GM12878 (cell line): ENCODE data around the gene BAZ2A. TPM values are rescaled to one million over a fixed set of nuclear protein-coding genes. Genes with fewer than 3 reads are reported as not detected.

Experiments
- ATF7 ChIP-seq: fragments of 450-650 bp; IDR thresholded peaks from 2 replicates; pipeline ENCODE4 v1.6.1; 2016; ENCODE audit warnings: low read depth, mild to moderate bottlenecking
- BCL11A ChIP-seq: IDR thresholded peaks from 2 replicates; pipeline ENCODE4 v1.6.1; 2011; ENCODE audit warnings: low read depth, low read length
- CREM ChIP-seq: IDR thresholded peaks from 2 replicates; pipeline ENCODE4 v1.6.1; 2014; ENCODE audit warnings: antibody characterized with exemption, low read depth
- EED ChIP-seq: sonication (generic); IDR thresholded peaks from 2 replicates; pipeline ENCODE4 v1.6.1; 2016; ENCODE audit warnings: antibody characterized with exemption, low read depth
- EGR1 ChIP-seq, 2 experiments: IDR thresholded peaks; 1 replicate in 1 of 2; 2 replicates in 1 of 2; pipeline ENCODE4 v1.6.1; 2011 to 2012; ENCODE audit warnings: low read depth in 2 of 2, low read length in 2 of 2, borderline replicate concordance in 1 of 2, mild to moderate bottlenecking in 1 of 2, moderate library complexity in 1 of 2
- GABPA ChIP-seq: IDR thresholded peaks from 2 replicates; pipeline ENCODE4 v1.6.1; 2014; ENCODE audit warnings: antibody characterized with exemption, low read depth, mild to moderate bottlenecking, inconsistent platforms
- LARP7 ChIP-seq: fragments of 450-650 bp; IDR thresholded peaks from 2 replicates; pipeline ENCODE4 v1.6.1; 2017; ENCODE audit warnings: mild to moderate bottlenecking
- MEF2A ChIP-seq: IDR thresholded peaks from 2 replicates; pipeline ENCODE4 v1.6.1; 2011; ENCODE audit warnings: low read depth, mild to moderate bottlenecking, low read length, moderate library complexity; ENCODE audit not compliant: insufficient read depth
- NBN ChIP-seq: fragments of 450-650 bp; IDR thresholded peaks from 2 replicates; pipeline ENCODE4 v1.6.1; 2016
- NFXL1 ChIP-seq: fragments of 450-650 bp; IDR thresholded peaks from 2 replicates; pipeline ENCODE4 v1.6.1; 2017; ENCODE audit warnings: antibody characterized with exemption, mild to moderate bottlenecking, borderline replicate concordance
- NFYA ChIP-seq: IDR thresholded peaks from 2 replicates; pipeline ENCODE4 v1.6.1; 2011; ENCODE audit warnings: low read depth, mild to moderate bottlenecking, low read length, improper control_type of control experiment, borderline replicate concordance
- NR2C1 ChIP-seq: fragments of 450-650 bp; IDR thresholded peaks from 2 replicates; pipeline ENCODE4 v1.6.1; 2017; ENCODE audit warnings: antibody characterized with exemption, mild to moderate bottlenecking, moderate library complexity
- PAX5 ChIP-seq: IDR thresholded peaks from 2 replicates; pipeline ENCODE4 v1.6.1; 2011; ENCODE audit warnings: low read depth, low read length, borderline replicate concordance
- PAX8 ChIP-seq: fragments of 450-650 bp; IDR thresholded peaks from 2 replicates; pipeline ENCODE4 v1.6.1; 2017; ENCODE audit warnings: mild to moderate bottlenecking, moderate library complexity
- PKNOX1 ChIP-seq: fragments of 450-650 bp; IDR thresholded peaks from 2 replicates; pipeline ENCODE4 v1.6.1; 2016; ENCODE audit warnings: mild to moderate bottlenecking
- RFX5 ChIP-seq: IDR thresholded peaks from 2 replicates; pipeline ENCODE4 v1.6.1; 2011; ENCODE audit warnings: low read depth, low read length, improper control_type of control experiment
- SMAD1 ChIP-seq: fragments of 450-650 bp; IDR thresholded peaks from 2 replicates; pipeline ENCODE4 v1.6.1; 2018; ENCODE audit warnings: mild to moderate bottlenecking, low read depth; ENCODE audit not compliant: partially characterized antibody
- SP1 ChIP-seq: IDR thresholded peaks from one replicate; pipeline ENCODE4 v1.6.1; 2011; ENCODE audit warnings: low read depth, low read length
- TBL1XR1 ChIP-seq: IDR thresholded peaks from 2 replicates; pipeline ENCODE4 v1.6.1; 2012; ENCODE audit warnings: low read depth, low read length, improper control_type of control experiment
- WRNIP1 ChIP-seq: IDR thresholded peaks from 2 replicates; pipeline ENCODE4 v1.6.1; 2011; ENCODE audit warnings: low read depth, low read length, improper control_type of control experiment, borderline replicate concordance
- ZBED1 ChIP-seq: IDR thresholded peaks from 2 replicates; pipeline ENCODE4 v1.6.1; 2016; ENCODE audit warnings: borderline replicate concordance
- ZBTB33 ChIP-seq: fragments of 450-650 bp; IDR thresholded peaks from 2 replicates; pipeline ENCODE4 v1.6.1; 2017; ENCODE audit warnings: mild to moderate bottlenecking
- ZNF207 ChIP-seq: fragments of 450-650 bp; IDR thresholded peaks from 2 replicates; pipeline ENCODE4 v1.6.1; 2014; ENCODE audit warnings: antibody characterized with exemption, mild to moderate bottlenecking, borderline replicate concordance
- polyA plus RNA-seq, 11 experiments: library from polyadenylated mRNA; depleted of rRNA in 4 of 11; unstranded in 6 of 11; stranded (reverse) in 5 of 11; fragments of >200 nt; fragmentation: Nextera tagmentation in 4 of 11; fragmentation: Illumina TruSeq in 1 of 11; extraction: Ambion mirVana in 4 of 11; extraction: Trizol in 1 of 11; gene quantifications; 1 replicate in 1 of 11; 2 replicates in 10 of 11; pipeline versions ENCODE4 v1.2.1 to v1.2.3, GENCODE V29; 2011 to 2016; ENCODE audit warnings: inconsistent platforms in 2 of 11, missing spikeins in 2 of 11, low read depth in 1 of 11
- total RNA-seq, 4 experiments: library from RNA; depleted of rRNA in 3 of 4; stranded (reverse); fragments of >200 nt in 3 of 4; fragmentation: Illumina TruSeq in 1 of 4; extraction: Trizol in 1 of 4; gene quantifications; 2 replicates each; pipeline versions ENCODE4 v1.2.1 to v1.2.3, GENCODE V29; 2013 to 2021
- TF ChIP-seq, protein P1 (sequence below): IDR thresholded peaks from 2 replicates; pipeline ENCODE4 v1.6.1; 2011; ENCODE audit warnings: mild to moderate bottlenecking, low read depth, low read length, moderate library complexity; ENCODE audit not compliant: insufficient replicate concordance
- TF ChIP-seq, protein P2 (sequence below): fragments of 450-650 bp; IDR thresholded peaks from 2 replicates; pipeline ENCODE4 v1.6.1; 2017; ENCODE audit warnings: low read depth, mild to moderate bottlenecking, moderate library complexity

The BAZ2A gene
- total and polyA plus RNA-seq, 10 of the 15 experiments (the other 5 are each of a cell fraction or from before 2014, with no cell fraction given) = 4.8 to 90.2 (median 29.9) TPM

DNA sequence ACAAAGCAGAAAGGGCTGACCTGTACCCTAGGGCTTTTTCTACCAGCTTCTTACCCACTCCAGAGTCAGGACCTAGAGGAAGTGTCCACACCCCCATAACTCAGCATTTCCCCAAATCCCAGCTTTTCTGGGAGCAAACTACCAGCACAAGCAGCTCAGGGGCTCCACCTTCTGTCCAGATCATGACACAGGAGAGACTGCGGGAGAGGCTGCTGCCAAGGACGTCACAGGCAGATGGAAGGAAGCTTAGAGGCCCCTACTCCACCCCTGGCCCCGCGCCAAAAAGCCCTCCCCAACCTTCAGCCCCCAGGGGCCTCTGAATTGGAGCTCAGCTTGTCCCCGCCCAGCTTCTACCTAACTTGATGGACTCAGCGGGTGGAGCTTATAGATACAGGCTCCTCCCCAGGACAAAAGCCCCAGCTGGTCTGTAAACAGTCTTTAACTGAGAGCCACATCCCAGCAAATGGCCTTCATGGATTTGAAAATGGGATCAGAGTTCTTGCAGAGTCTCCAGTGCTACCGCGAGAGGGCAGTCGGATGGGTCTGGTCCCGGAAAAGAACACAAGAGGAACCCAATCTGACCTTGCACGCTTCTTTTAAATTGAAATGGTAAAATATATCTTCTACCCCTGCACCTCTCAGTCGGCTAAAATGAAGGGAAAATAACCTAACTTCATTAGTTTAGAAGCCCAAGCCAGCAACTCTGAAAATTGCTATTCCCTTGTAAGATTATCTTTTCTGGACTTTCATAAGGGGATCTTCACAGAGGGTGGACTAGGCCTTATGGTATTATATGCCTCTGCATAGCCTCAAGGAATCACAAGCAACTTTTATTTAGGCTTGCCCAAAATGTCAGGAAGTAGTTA is 6.8 kb upstream of the BAZ2A start (continued):
- TF ChIP-seq BCL11A = no peak
- TF ChIP-seq PAX8 = 0 out of 2 replicates have a peak, but pooled peaks have one; percentile 45
- no peak for TF ChIP-seq RFX5
- TF ChIP-seq, protein P1, sequence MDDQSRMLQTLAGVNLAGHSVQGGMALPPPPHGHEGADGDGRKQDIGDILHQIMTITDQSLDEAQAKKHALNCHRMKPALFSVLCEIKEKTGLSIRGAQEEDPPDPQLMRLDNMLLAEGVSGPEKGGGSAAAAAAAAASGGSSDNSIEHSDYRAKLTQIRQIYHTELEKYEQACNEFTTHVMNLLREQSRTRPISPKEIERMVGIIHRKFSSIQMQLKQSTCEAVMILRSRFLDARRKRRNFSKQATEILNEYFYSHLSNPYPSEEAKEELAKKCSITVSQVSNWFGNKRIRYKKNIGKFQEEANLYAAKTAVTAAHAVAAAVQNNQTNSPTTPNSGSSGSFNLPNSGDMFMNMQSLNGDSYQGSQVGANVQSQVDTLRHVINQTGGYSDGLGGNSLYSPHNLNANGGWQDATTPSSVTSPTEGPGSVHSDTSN = peak; percentile 74
- TF ChIP-seq SMAD1 = peak; percentile 100
- no peak for TF ChIP-seq NFXL1
- no peak for TF ChIP-seq NFYA
- TF ChIP-seq NR2C1 = no peak
- peak; percentile 39 for TF ChIP-seq ZNF207
- peak; percentile 28; the same call in 1 of the 2 replicates for TF ChIP-seq LARP7
- TF ChIP-seq EED = peak; percentile 85
- peak; percentile 77 for TF ChIP-seq ATF7
- peak; percentile 78 for TF ChIP-seq CREM
- peak; percentile 49 for TF ChIP-seq SP1
- peak; percentile 46; the same call in 1 of the 2 replicates for TF ChIP-seq WRNIP1
- no peak for TF ChIP-seq PAX5
- peak; percentile 90 for TF ChIP-seq PKNOX1
- no peak; the same call in 1 of the 2 replicates for TF ChIP-seq NBN
- 0 out of 2 replicates have a peak, but pooled peaks have one; percentile 46 for TF ChIP-seq MEF2A
- TF ChIP-seq ZBED1 = peak; percentile 79; the same call in 1 of the 2 replicates
- TF ChIP-seq, protein P2, sequence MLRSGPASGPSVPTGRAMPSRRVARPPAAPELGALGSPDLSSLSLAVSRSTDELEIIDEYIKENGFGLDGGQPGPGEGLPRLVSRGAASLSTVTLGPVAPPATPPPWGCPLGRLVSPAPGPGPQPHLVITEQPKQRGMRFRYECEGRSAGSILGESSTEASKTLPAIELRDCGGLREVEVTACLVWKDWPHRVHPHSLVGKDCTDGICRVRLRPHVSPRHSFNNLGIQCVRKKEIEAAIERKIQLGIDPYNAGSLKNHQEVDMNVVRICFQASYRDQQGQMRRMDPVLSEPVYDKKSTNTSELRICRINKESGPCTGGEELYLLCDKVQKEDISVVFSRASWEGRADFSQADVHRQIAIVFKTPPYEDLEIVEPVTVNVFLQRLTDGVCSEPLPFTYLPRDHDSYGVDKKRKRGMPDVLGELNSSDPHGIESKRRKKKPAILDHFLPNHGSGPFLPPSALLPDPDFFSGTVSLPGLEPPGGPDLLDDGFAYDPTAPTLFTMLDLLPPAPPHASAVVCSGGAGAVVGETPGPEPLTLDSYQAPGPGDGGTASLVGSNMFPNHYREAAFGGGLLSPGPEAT = peak; percentile 92
- TF ChIP-seq GABPA = no peak
- 0 out of 2 replicates have a peak, but pooled peaks have one; percentile 35 for TF ChIP-seq TBL1XR1
- 0 out of 3 replicates have a peak, but pooled peaks of 1 of the 2 experiments have one; percentile 2 for TF ChIP-seq EGR1 (IDR thresholded peaks at IDR 0.05; ENCODE audit: borderline replicate concordance in 1 of 2, low read depth in 2 of 2, low read length in 2 of 2)
- no peak for TF ChIP-seq ZBTB33
- TF ChIP-seq, all 136 proteins: peak for 48
